SU-DHL-6 (cell line): Measurements from ENCODE around the gene ST6GALNAC2.

Experiments used
- CTCF ChIP-seq: fragments of 200-600 bp; sonication (generic); IDR thresholded peaks from one replicate; pipeline ENCODE4 v1.5.1; 2017; ENCODE audit warnings: antibody characterized with exemption, mild to moderate bottlenecking, low read length, moderate library complexity; ENCODE audit not compliant: insufficient read depth, poor library complexity, severe bottlenecking
- EZH2phosphoT487 ChIP-seq: fragments of 200-600 bp; sonication (generic), shearing (Covaris generic); conservative IDR thresholded peaks from 2 replicates; pipeline ENCODE4 v1.6.1; 2018; ENCODE audit warnings: mild to moderate bottlenecking, antibody characterized with exemption, low read length, moderate library complexity, mixed read lengths

- TF ChIP-seq CTCF (no peak), EZH2phosphoT487 (no peak)
Observed at GRCh38 chr17:76598004-76598439, 12.4 kb upstream of the ST6GALNAC2 start.
